H1 (cell line): ENCODE data around the gene ELOVL3. TPM values are rescaled to one million over a fixed set of nuclear protein-coding genes. Genes with fewer than 3 reads are reported as not detected.
A peak's percentile ranks its signal among the peaks of the same experiment; 100 is the strongest.

Experiments used
- CTBP2 ChIP-seq: IDR thresholded peaks from 2 replicates; pipeline ENCODE4 v1.7.0; 2011; ENCODE audit warnings: borderline replicate concordance, mild to moderate bottlenecking, moderate library complexity, mixed read lengths, low read length; ENCODE audit not compliant: insufficient read depth, insufficient read length
- KDM1A ChIP-seq: fragments of 200-600, 300-600 bp; sonication (generic); IDR thresholded peaks from 2 replicates; pipeline ENCODE4 v1.7.1; 2016; ENCODE audit warnings: mild to moderate bottlenecking, low read length, borderline replicate concordance
- POU5F1 ChIP-seq: IDR thresholded peaks from 2 replicates; pipeline ENCODE4 v1.6.1; 2011; ENCODE audit warnings: low read depth, mild to moderate bottlenecking, low read length, moderate library complexity
- RAD21 ChIP-seq, 2 experiments: IDR thresholded peaks in 1 of 2; conservative IDR thresholded peaks in 1 of 2; 2 replicates each; pipeline ENCODE4 v1.6.1; 2011; ENCODE audit warnings: low read depth in 2 of 2, low read length in 2 of 2, improper control_type of control experiment in 1 of 2, inconsistent platforms in 1 of 2, mild to moderate bottlenecking in 1 of 2, moderate library complexity in 1 of 2
- SAP30 ChIP-seq: fragments of 300-600 bp; sonication (generic); IDR thresholded peaks from 2 replicates; pipeline ENCODE4 v1.7.1; 2012; ENCODE audit warnings: low read length, moderate library complexity, mild to moderate bottlenecking, inconsistent platforms; ENCODE audit not compliant: insufficient read depth, insufficient replicate concordance
- SIN3A ChIP-seq, 2 experiments: IDR thresholded peaks in 1 of 2; conservative IDR thresholded peaks in 1 of 2; 2 replicates each; pipeline ENCODE4 v1.6.1; 2011 to 2012; ENCODE audit warnings: low read length in 2 of 2, improper control_type of control experiment in 1 of 2, low read depth in 1 of 2, mild to moderate bottlenecking in 1 of 2
- polyA plus RNA-seq, 7 experiments: library from polyadenylated mRNA; depleted of rRNA in 3 of 7; stranded (reverse) in 5 of 7; unstranded in 2 of 7; fragments of >200 nt in 5 of 7; fragments of 200-250 nt in 2 of 7; gene quantifications; 1 replicate in 5 of 7; 2 replicates in 1 of 7; 4 replicates in 1 of 7; pipeline versions ENCODE4 v1.2.1 to v1.2.3, GENCODE V29; 2011 to 2013; ENCODE audit warnings: missing spikeins in 2 of 7, mixed read lengths in 2 of 7
- total RNA-seq: library from RNA; stranded (reverse); fragmentation: NEBNext Ultra II Directional; extraction: Animal tissue kit (Norgen Biotek cat#: 25700); gene quantifications from 2 replicates; pipeline ENCODE4 v1.2.1, GENCODE V29; 2021
- TF ChIP-seq, protein P1 (sequence below): fragments of 300-600 bp; sonication (generic); IDR thresholded peaks from 2 replicates; pipeline ENCODE4 v1.7.1; 2012; ENCODE audit warnings: low read length, moderate library complexity, mild to moderate bottlenecking, inconsistent platforms; ENCODE audit not compliant: insufficient replicate concordance

The ELOVL3 gene
- total and polyA plus RNA-seq, 2 of the 8 experiments (the other 6 are each of a cell fraction or from before 2014, with no cell fraction given), result 0.27 TPM; not detected in 1

DNA sequence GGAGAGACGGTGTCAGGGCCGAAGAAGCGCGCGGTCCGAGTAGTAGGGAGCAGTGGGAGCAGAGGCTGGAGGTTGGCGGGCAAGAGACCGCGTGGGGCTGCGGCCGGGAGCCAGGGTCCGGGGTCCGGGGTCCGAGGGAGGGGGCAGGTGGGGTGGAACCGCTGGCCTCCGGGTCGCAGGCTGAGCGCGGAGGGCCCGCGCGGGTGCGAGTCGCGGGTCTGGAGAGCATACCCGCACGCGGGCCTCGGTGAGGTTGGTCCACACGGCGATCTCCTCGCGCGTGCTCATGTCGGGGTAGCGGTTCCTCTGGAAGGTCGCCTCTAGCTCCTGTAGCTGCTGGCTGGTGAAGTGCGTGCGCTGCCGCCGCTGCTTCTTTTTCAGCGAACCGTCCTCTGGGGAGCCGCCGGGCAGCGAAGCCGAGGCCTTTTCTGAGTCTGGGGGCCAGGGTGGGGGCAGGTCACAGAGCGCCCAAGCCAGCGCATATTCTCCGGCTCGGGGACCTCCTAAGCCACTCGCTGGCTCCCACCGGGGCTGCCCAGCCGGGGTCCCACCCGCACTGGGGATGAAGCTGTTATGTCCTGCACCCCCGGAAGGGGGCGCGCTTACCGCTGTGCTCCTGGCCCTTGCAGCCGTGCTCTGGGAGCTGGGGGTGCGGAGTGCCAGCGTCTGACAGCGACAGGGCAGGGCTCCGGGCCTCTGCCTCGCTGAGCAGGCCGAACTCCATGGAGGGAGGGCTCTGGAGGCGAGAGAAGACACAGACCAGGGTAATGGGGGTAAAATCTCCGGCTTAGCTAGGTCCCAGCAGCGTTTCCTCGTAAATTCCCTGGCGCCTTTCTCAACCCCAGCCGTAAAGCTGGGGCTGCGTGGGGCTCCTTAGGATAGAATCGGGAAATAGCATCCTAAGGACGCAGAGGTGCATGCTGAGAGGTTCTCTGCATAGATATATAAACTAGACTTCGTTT lies 5.5 kb downstream of the ELOVL3 start (continued):
- TF ChIP-seq, protein P1, sequence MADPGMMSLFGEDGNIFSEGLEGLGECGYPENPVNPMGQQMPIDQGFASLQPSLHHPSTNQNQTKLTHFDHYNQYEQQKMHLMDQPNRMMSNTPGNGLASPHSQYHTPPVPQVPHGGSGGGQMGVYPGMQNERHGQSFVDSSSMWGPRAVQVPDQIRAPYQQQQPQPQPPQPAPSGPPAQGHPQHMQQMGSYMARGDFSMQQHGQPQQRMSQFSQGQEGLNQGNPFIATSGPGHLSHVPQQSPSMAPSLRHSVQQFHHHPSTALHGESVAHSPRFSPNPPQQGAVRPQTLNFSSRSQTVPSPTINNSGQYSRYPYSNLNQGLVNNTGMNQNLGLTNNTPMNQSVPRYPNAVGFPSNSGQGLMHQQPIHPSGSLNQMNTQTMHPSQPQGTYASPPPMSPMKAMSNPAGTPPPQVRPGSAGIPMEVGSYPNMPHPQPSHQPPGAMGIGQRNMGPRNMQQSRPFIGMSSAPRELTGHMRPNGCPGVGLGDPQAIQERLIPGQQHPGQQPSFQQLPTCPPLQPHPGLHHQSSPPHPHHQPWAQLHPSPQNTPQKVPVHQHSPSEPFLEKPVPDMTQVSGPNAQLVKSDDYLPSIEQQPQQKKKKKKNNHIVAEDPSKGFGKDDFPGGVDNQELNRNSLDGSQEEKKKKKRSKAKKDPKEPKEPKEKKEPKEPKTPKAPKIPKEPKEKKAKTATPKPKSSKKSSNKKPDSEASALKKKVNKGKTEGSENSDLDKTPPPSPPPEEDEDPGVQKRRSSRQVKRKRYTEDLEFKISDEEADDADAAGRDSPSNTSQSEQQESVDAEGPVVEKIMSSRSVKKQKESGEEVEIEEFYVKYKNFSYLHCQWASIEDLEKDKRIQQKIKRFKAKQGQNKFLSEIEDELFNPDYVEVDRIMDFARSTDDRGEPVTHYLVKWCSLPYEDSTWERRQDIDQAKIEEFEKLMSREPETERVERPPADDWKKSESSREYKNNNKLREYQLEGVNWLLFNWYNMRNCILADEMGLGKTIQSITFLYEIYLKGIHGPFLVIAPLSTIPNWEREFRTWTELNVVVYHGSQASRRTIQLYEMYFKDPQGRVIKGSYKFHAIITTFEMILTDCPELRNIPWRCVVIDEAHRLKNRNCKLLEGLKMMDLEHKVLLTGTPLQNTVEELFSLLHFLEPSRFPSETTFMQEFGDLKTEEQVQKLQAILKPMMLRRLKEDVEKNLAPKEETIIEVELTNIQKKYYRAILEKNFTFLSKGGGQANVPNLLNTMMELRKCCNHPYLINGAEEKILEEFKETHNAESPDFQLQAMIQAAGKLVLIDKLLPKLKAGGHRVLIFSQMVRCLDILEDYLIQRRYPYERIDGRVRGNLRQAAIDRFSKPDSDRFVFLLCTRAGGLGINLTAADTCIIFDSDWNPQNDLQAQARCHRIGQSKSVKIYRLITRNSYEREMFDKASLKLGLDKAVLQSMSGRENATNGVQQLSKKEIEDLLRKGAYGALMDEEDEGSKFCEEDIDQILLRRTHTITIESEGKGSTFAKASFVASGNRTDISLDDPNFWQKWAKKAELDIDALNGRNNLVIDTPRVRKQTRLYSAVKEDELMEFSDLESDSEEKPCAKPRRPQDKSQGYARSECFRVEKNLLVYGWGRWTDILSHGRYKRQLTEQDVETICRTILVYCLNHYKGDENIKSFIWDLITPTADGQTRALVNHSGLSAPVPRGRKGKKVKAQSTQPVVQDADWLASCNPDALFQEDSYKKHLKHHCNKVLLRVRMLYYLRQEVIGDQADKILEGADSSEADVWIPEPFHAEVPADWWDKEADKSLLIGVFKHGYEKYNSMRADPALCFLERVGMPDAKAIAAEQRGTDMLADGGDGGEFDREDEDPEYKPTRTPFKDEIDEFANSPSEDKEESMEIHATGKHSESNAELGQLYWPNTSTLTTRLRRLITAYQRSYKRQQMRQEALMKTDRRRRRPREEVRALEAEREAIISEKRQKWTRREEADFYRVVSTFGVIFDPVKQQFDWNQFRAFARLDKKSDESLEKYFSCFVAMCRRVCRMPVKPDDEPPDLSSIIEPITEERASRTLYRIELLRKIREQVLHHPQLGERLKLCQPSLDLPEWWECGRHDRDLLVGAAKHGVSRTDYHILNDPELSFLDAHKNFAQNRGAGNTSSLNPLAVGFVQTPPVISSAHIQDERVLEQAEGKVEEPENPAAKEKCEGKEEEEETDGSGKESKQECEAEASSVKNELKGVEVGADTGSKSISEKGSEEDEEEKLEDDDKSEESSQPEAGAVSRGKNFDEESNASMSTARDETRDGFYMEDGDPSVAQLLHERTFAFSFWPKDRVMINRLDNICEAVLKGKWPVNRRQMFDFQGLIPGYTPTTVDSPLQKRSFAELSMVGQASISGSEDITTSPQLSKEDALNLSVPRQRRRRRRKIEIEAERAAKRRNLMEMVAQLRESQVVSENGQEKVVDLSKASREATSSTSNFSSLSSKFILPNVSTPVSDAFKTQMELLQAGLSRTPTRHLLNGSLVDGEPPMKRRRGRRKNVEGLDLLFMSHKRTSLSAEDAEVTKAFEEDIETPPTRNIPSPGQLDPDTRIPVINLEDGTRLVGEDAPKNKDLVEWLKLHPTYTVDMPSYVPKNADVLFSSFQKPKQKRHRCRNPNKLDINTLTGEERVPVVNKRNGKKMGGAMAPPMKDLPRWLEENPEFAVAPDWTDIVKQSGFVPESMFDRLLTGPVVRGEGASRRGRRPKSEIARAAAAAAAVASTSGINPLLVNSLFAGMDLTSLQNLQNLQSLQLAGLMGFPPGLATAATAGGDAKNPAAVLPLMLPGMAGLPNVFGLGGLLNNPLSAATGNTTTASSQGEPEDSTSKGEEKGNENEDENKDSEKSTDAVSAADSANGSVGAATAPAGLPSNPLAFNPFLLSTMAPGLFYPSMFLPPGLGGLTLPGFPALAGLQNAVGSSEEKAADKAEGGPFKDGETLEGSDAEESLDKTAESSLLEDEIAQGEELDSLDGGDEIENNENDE, result no peak
- TF ChIP-seq KDM1A, result peak; percentile 61; the same call in 1 of the 2 replicates
- TF ChIP-seq SIN3A (conservative IDR thresholded peaks at IDR 0.05 in 1 of 2, IDR thresholded peaks at IDR 0.05 in 1 of 2; ENCODE audit: low read depth in 1 of 2, low read length in 2 of 2), result peak; percentile 41 to 55; a peak in 1 of 4 replicates
- TF ChIP-seq CTBP2, result peak; percentile 66
- TF ChIP-seq RAD21 (IDR thresholded peaks at IDR 0.05 in 1 of 2, conservative IDR thresholded peaks at IDR 0.05 in 1 of 2; ENCODE audit: low read depth in 2 of 2, low read length in 2 of 2), result peak; percentile 69 to 83
- TF ChIP-seq SAP30, result no peak
- no peak for TF ChIP-seq POU5F1
